Omental fat pad (tissue), 4 donors: Measurements from ENCODE around the gene BHLHE41. TPM values are rescaled to one million over a fixed set of nuclear protein-coding genes. Genes with fewer than 3 reads are reported as not detected.

Source experiments
- ATAC-seq: fragments of 150-250 bp; one replicate; pipeline ENCODE4 v1.9.1; 2016; ENCODE audit warnings: mild to moderate bottlenecking, moderate library complexity; ENCODE audit not compliant: low FRiP score
- DNase-seq: peaks from one replicate; pipeline ENCODE4 v3.0.0-alpha.2; 2019; ENCODE audit warnings: low spot score
- CTCF ChIP-seq, 3 donors: fragments of 450-650 bp; IDR thresholded peaks; one replicate each; pipeline ENCODE4 v1.5.1; 2016 to 2017; ENCODE audit warnings: antibody characterized with exemption in 3 of 3, mild to moderate bottlenecking in 3 of 3, moderate library complexity in 2 of 3
- total RNA-seq, 4 donors: library from RNA; depleted of rRNA; stranded (reverse); fragments of >200 nt; gene quantifications; one replicate each; pipeline ENCODE4 v1.1.0, GENCODE V29; 2016

BHLHE41 gene
- total RNA-seq, 4 donors from 2014 or later = 4.6 to 7.5 (median 5.2) TPM

GRCh38 chr12:26080911-26081310 is 43.9 kb downstream of the BHLHE41 start:
- no peak for TF ChIP-seq CTCF (IDR thresholded peaks at IDR 0.05)
- no peak for ATAC-seq
- no peak for DNase-seq

GRCh38 chr12:26077915-26078702 is 46.7 kb downstream of the BHLHE41 start:
- no peak for DNase-seq
- ATAC-seq = no peak
- TF ChIP-seq CTCF (IDR thresholded peaks at IDR 0.05) = no peak

Other genes with a start within 250 kb of the BHLHE41 start
- gene RASSF8, start 166.4 kb downstream of the BHLHE41 start, total RNA-seq = 10 to 100 TPM; 32.0 to 79.5 (median 50.8) TPM
- 10 to 100 TPM; 14.1 to 20.2 (median 16.1) TPM for gene SSPN, start 70.5 kb upstream of the BHLHE41 start, total RNA-seq